GM21360 (cell line): ENCODE data around the gene HSD17B11.
"Not testable (repeated sequence)": the region's sequence is repeated elsewhere in the genome, so short reads cannot be mapped to it uniquely, and the experiment has no call there.

Source experiments
- ATAC-seq: cut with Tn5 transposase; IDR thresholded peaks from one replicate; pipeline ENCODE4 v1.9.1; 2021; ENCODE audit warnings: mild to moderate bottlenecking, moderate library complexity; ENCODE audit not compliant: unreplicated experiment

Gene HSD17B11

DNA sequence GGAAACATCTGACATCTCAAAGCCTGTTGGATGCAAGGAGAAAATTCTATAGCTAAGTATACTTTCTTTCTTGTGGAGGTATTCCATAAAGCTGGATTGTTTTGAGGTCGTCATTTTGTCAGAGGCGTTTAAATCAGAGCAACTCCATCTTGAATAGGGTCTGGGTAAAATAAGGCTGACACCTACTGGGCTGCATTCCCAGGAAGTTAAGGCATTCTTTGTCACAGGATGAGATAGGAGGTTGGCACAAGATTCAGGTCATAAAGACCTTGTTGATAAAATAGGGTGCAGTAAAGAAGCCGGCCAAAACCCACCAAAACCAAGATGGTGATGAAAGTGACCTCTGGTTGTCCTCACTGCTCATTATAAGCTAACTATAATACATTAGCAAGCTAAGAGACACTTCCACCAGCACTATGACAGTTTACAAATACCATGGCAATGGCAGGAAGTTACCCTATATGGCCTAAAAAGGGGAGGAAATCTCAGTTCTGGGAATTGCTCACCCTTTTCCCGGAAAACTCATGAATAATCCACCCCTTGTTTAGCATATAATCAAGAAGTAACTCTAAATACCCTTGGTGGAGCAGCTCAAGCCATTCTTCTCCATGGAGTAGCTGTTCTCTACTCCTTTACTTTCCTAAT is 80.2 kb downstream of the HSD17B11 start:
- ATAC-seq = no peak

DNA sequence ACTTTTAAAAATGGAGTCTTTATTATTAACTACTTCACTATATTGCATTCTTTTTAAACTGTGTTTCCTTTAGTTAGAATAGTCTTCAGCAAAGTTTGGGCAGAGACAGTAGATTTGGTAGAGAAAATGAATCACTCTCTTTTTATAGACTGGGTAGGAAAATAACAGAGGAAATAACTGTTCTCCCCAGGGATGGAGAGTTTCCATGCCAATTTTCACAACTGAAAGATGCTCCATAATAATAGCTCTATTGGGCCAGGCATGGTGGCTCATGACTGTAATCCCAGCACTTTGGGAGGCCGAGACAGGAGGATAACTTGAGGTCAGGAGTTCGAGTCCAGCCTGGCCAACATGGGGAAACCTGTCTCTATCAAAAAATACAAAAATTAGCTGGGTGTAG is 81.4 kb downstream of the HSD17B11 start:
- no peak for ATAC-seq

- ATAC-seq = peak; percentile 82
Observed at GRCh38 chr4:87306056-87306455, 84.9 kb downstream of the HSD17B11 start.

GRCh38 chr4:87305562-87305961 is 85.4 kb downstream of the HSD17B11 start:
- ATAC-seq = no peak

DNA sequence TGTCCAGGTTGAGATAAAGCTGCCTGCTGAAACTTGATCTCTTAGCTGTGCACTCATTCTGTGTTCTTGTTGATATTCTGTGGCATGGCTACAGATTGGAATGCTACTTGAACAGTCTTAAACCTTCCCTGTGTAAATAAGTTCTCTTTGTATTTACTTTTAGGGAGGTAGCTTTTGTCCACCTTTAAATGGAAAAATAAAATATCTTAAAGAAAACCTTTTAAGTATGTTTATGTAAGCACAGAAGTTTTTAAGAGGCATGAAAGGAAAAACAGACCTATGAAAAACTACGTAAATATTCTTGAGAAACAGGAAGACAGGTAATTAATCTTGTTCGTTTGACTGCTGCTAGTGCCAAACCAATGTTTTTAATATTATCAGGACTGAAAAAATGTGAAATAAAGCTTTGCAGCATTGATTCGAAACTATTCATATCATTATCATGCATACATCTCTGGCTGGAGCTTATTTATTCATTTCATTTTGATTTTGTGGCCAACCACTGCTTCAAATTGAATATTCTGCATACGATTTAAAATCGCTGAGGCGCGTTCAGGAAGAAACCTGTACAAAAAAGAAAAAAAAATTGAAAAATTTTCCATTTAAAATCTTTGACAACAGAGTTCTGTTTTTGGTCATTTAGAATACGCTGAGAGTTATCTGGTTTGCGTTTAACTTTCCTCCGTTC is 86.1 kb downstream of the HSD17B11 start:
- no peak for ATAC-seq

DNA sequence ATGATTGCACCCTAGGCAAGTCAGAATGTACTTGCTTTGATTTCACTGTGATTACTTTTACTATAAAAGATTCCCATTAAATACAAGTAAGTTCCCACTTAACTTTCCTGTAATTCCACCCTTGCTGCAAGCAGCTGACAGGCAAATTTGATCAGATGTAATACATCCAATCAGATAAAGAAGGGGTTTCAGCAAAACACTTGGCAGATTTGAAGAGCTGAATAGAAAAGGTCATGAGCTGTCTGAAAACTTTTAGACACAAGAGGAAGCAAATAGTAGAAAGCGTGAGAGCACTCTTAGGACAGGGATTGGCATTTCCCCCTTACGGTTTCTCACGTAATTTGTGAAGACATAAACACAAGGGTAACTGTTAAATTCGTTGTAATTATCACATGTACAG is 91.1 kb downstream of the HSD17B11 start:
- ATAC-seq = no peak

DNA sequence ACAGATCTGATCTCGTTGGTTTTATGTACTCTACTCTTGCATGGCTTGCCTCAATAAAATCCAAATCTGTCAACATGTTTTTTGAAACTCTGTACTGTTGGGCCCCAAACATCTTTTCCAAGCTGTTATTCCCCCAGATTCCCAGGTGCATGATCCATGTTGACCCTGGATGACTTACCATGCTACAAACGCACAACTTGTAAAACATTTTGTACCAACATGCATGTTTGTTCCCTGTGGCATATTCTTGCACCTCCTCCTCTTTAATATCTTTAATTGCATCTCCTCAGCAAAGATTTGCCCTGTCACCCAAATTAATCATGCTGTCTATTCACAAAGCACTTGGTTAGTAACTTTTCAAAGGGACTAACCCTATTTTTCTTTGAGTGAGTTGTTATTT is 92.6 kb downstream of the HSD17B11 start:
- no peak for ATAC-seq

DNA sequence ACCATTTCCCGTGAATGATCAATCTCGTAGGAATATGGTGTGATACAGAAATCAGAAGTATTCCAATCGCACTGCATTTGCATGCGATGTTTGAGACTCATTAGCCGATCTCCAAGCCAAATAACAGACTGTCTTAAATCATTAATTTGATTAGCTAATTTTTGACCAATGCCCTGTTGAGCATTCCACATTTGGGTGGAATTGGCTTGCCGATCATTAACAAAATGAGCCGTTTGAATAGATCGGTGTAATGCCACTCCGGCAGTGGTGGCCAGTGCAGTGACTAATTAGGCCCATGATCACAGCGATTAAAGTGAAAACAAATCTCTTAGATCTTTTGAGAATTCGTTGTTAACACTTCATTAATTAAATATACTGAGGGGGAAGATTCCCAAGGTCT is 96.1 kb downstream of the HSD17B11 start:
- not testable (repeated sequence) for ATAC-seq

GRCh38 chr4:87293889-87294288 is 97.1 kb downstream of the HSD17B11 start:
- ATAC-seq = not testable (repeated sequence)

DNA sequence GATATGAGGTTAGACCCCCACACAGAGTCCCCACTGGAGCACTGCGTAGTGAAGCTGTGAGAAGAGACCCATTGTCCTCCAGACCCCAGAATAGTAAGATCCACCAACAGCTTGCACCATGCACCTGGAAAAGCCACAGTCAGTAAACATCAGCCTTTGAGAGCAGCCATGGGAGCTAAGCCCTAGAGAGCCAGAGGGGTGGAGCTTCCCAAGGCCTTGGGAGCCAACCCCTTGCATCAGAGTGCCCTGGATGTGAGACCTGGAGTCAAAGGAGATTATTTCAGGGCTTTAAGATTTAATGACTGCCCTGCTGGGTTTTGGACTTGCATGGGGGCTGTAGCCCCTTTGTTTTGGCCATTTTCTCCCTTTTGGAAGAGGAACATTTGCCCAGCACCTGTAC is 104.0 kb downstream of the HSD17B11 start:
- no peak for ATAC-seq
